GM21786 (cell line): ENCODE results near the gene MTERF4.
A peak's percentile ranks its signal among the peaks of the same experiment; 100 is the strongest.

Experiments used
- ATAC-seq: cut with Tn5 transposase; IDR thresholded peaks from one replicate; pipeline ENCODE4 v1.9.1; 2021; ENCODE audit not compliant: unreplicated experiment

The MTERF4 gene

DNA sequence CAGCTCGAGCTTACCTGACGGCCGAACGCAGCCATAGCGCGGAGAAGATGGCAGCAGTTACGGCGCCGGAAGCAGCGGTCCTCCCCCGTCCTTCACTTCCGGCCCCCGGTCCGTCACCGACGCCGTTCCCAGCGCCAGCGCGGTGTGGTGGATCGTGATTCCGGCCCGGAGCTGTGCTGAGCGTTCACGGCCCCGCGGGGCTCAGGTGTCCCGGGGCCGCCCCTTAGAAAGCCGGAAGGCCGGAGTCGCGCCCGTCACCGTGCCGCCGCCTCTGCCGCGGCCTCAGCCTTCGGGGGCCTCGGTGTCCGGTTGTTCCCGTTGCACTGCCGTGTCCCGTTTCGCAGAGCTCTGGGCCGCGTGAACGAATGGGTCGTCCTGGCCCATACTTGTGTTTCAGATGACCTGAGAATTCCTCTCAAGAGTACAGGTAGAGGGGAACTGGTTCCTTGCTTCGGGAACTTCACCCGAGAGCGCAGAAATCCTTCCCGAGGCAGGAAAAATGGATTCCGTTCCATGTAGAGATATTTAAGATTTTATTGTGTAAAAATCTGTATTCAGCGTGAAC, at the start of gene MTERF4:
TSS of gene MTERF4 (minus strand) at position 49 of the 565 bp plus-strand sequence. CDS start at position 35, 14 bp downstream.
- ATAC-seq = peak; percentile 79

DNA sequence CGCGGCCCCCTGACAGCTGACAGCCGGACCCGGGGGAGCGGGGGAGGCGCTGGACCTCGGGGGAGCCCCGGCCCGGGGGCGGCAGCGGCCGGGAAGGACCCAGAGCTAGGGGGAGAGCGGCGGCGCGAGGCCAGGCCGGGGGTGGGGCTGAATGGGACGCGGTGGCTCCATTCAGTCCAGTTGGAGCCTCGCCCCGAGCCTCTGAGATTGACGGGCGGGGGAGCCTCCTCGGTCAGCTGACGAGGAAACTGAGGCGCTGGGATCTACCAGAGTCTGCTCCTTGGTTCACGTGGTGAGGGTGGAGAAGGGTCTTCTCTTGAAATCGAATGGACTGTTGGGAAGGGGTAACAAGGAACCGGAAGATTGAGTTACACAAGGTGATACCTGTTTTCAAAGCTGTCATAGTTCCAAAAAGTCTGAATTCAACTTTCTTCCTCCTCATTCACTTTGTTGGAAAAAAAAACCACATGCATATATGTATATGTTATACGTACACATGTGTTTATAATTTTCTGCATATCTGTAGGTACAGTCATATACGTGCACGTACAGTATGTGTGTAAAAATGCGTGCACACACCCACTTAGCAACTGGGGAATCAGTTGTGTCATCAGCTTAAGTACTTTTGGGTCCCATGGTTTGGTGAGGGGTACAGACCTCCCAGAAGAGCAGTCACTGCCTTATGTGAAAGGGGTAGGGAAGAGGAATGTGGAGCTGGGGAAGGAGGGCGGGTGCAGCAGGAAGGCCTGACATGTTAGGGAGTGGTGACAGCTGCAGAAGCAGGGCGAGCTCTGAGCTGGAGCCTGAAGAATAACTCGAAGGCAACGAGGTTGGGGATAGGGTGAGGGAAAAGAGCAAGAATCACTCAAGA, 48.8 kb upstream of the MTERF4 start:
- no peak for ATAC-seq

GRCh38 chr2:241149925-241150659, 48.0 kb upstream of the MTERF4 start, which contains the start of gene PPP1R7:
TSS of gene PPP1R7 (plus strand) at chr2:241150467. CDS start at chr2:241150496, 29 bp downstream.
- peak; percentile 66 for ATAC-seq

GRCh38 chr2:241149675-241149924, 47.5 kb upstream of the MTERF4 start:
- ATAC-seq = peak; percentile 8

- peak; percentile 82 for ATAC-seq
These were observed 47.0 kb upstream of the MTERF4 start, which contains the start of gene PASK for GRCh38 chr2:241148891-241149674. TSS of gene PASK (minus strand) at chr2:241149472. CDS start at chr2:241143032, 6,440 bp downstream.

GRCh38 chr2:241148239-241148638, 46.2 kb upstream of the MTERF4 start:
- no peak for ATAC-seq

DNA sequence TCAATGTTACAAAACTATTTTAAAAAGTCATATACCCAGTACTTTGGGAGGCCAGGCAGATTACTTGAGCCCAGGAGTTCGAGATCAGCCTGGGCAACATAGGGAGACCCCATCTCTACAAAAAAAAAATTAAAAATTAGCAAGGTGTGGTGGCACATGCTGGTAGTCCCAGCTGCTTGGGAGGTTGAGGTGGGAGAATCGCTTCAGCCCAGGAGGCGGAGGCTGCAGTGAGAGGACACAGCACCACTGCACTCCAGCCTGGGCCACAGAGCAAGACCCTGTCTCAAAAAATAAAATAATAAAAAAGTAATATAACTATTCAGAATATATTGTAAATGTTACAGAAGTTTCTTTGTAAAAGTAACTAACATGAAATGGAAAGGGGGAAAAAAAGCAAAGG, 45.2 kb upstream of the MTERF4 start:
- no peak for ATAC-seq

DNA sequence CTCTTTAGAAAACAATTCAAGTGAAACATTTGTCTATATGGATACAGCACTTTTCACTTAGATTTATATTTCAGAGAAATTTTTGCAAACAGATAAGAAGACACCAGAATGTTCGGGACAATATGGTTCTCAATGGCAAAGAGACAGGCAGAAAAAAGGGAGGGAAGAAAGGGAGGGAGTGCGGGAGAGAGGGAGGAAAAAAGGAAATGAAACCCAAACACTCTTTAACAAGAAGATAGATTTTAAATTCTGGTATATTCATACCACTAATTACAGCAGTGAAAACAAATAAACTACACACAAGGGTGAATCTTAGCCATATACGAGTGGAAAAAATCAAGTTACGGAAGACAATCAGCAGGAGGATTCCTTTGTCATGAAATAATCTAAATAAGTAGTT, 44.2 kb upstream of the MTERF4 start:
- ATAC-seq = no peak

DNA sequence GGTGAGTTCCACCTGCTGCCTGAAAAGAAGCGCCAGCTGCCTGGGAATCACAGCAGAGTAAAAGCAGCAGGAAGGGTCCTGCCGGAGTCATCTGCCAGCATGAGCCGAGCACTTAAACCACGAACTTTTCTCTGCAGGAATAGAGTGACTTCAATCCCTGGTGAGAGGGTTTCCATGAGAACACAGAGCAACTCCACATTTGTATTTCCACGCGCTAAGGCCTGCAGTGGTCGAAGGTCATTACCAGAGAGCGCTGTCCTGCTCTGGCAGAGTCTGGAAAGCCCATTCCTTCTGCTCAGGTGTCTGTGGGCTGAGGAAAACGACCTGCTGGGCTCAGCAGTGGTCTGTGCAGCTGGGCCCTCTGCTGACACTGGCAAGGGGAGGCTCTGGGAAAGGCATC, 40.5 kb upstream of the MTERF4 start:
- ATAC-seq = no peak

- no peak for ATAC-seq
These were observed 40.0 kb upstream of the MTERF4 start for GRCh38 chr2:241142063-241142462.

DNA sequence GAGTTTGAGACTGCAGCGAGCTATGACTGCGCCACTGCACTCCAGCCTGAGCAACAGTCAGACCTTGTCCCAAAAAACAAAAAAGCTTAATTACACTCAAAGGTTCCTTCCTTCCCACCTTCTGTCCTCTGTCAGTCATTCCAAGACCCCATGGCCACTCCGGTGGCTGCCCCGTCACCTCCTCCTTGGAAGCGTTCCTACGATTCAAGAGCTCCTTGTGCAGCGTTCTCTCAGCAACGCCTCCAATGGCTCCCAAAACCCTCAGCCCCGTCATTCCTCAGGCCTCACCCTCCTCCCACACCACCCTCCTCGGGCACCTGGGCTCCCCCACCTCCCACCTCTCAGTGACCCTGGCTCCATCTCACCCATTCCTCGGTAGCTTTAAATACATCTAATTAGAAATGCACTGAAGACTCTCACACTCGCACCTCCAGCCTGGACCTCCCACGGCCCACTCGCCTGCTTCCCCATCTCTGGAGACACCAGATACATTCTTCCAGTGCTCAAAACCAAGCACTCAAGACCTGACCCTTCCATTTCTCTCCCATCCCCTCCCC, 39.2 kb upstream of the MTERF4 start:
- no peak for ATAC-seq

DNA sequence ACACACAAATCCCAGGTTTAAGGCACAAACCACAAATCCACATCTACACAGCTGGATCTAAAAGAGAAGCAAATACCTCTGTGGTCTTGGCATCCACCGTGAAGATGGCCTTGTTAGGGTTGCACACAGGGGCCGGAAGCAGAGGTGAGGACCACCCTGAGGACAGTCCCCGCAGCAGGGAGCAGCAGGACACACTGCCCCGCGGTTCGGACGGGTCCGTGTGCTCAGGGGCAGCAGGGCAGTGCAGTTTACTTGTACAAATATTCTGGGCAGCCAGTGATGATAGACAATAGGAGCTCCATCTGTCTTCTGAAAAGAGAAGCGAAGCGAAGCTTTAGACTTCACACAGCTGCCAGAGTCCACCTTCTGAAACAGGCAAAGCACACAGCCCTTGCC, 38.4 kb upstream of the MTERF4 start:
- no peak for ATAC-seq

DNA sequence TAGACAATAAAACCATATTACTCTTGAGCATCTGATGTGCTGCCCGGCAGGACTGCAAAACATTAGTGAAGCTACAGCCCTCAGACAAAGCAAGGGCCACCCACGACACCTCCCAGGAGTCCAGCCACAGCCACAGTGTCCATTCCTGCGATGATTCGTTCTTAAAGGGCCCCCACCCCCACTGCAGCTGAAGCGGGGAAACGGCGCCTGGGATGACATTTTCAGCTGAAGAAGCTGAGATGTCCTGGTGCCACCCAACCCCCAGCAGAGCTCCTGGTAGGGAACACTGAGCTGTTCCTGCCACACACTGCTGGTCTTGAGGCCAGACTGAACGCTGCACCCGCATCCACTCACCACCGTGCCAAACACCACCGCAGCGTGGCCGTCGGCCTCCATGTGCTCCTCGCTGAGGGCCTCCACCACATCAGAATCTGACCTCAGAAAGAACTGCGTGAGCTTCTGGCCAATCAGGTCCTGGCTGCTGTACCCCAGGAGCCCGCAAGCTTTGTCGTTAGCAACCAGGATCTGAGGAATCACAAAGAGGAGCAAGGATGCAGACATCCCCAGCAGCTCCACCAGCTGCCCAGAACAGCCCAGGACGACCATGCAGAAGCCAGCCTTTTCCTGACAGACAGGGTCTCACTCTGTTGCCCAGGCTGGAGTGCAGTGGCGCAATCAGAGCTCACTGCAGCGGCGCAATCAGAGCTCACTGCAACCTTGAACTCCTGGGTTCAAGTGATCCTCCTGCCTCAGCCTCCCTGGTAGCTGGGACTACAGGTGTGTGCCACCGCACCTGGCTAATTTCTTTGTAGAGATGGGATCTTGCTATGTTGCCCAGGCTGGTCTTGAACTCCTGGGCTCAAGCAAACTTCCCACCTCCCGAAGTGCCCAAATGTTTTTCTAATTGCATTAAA, 37.7 kb upstream of the MTERF4 start:
- no peak for ATAC-seq

- no peak for ATAC-seq
These were observed 36.4 kb upstream of the MTERF4 start for GRCh38 chr2:241138471-241138870.

DNA sequence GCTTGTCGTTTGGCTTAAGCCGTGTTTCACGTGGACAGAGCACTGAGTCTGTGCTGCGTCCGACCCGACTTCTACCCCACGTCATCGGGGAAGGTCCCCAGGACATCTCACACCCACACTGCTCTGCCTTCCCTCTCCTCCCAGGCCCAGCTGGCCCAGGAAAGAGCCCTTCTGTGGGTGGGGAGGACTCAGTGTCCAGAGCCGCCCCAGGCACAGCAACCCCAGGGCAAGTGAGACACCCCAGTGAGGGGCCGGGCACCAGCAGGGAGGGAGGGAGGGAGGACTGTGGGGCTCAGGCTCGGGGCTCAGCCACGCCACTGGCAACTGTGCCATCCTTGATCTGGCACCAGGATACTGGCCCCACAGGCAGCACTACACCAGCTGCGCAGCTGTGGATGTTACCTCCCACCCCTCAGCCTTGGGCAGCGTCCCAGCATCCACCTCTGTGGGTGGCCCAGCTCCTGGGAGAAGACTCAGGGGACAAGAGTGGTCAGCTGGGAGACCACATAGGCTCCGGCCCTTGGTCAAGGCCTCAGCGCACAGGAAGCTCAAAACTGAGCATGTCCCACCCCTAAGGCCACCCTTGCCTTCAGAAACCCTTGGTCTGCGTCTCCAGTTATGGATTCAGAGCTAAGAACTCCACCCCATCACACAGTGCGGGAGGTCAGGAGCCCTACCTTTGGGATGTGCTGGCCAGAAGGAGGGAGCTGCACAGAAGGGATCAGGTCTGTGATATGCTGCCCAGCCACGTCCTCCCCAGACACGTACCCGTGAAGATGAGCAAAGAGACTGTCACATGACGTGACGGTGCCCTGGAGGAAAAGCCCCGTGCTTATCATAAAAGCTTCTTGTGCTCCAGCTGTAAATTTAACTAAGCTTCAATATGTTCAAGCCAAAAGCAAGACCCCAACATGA, 35.4 kb upstream of the MTERF4 start:
- no peak for ATAC-seq

GRCh38 chr2:241136661-241137260, 34.7 kb upstream of the MTERF4 start:
- no peak for ATAC-seq

- no peak for ATAC-seq
These were observed 34.1 kb upstream of the MTERF4 start for GRCh38 chr2:241136191-241136590.

DNA sequence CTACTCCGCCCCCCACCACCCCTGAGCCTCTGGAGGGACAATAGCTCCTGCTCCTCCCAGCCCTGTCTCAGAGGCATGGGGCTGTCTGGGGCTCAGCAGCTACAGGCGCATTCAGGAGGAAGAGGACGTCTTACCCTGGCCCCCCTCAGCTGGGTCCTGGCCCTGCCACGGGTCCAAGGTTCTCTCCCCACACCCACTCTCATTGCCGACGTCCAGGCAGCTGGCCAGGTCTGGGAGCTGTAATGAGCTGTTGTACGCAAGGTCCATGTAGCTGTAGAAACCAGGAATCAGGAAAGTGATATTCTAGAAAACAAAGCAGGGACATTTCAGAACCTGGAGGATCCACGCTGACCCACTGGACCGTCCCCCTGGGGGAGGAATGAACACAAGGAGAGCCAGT, 33.6 kb upstream of the MTERF4 start:
- ATAC-seq = no peak
